ENCODE results near the gene ARFGEF2.

ARFGEF2 gene

DNA sequence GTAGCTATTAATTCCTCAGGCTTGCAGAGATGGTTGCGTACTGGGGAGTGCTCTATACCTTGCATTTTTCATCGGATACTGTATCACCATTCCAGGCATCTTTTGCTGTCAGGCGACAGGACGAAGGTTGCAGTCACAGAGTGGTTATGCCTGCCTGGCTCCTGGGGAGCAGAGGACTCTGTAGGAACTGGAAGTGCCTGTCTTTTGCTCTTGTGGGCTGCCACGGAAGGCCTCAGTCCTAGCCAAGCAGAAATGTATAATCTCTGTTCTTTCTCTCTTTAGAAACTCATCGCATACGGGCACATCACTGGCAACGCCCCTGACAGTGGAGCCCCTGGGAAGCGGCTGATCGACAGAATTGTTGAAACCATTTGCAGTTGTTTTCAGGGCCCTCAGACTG is 29.5 kb downstream of the ARFGEF2 start:
- H3K27ac ChIP-seq (ENCODE audit: insufficient read depth, low read depth, low read length, poor library complexity, severe bottlenecking): no peak overlapping the region
- peaks cover 10% of the 10 kb centered on the region for H3K36me3 ChIP-seq (ENCODE audit: control insufficient read depth, insufficient read depth, low read length)
- H3K9me3 ChIP-seq (ENCODE audit: control insufficient read depth, low read length): no peaks in the 10 kb centered on the region
- H3K27me3 ChIP-seq (ENCODE audit: control insufficient read depth, insufficient read depth, low read length, poor library complexity, severe bottlenecking): no peaks in the 10 kb centered on the region
- no peaks in the 10 kb centered on the region for H3K4me1 ChIP-seq (ENCODE audit: control insufficient read depth, insufficient read depth, low read length)
- 95 to 96% methylated on average over 10 of the region's 10 CpGs for WGBS, 2 experiments
- H3K4me3 ChIP-seq (ENCODE audit: insufficient read depth, low read depth, low read length): no peak overlapping the region

DNA sequence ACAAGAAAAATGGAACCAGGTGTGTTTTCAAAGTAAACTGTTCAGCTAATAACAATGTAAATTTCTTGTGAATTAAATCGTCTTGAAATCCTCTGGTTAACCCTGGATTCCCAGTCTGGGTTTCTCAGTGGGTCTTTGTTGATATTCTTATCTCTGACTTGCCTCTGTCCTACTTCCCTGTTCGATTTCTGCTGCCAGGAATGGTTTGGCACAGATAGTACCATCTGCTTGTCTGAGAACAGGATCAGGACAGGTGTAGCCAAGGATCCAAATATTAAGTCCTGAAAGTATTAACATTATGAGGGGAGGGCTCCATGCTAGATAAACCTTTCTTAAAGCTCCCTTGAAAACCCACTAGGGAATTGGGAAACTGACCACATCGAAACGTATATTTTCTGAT is 30.1 kb downstream of the ARFGEF2 start:
- Histone ChIP-seq H3K4me1 (ENCODE audit: control insufficient read depth, insufficient read depth, low read length) (no peaks in the 10 kb centered on the region), H3K36me3 (ENCODE audit: control insufficient read depth, insufficient read depth, low read length) (peaks cover 16% of the 10 kb centered on the region), H3K27ac (ENCODE audit: insufficient read depth, low read depth, low read length, poor library complexity, severe bottlenecking) (no peak overlapping the region), H3K4me3 (ENCODE audit: insufficient read depth, low read depth, low read length) (no peak overlapping the region), H3K27me3 (ENCODE audit: control insufficient read depth, insufficient read depth, low read length, poor library complexity, severe bottlenecking) (no peaks in the 10 kb centered on the region), H3K9me3 (ENCODE audit: control insufficient read depth, low read length) (no peaks in the 10 kb centered on the region)
- WGBS, 2 experiments: 96 to 99% methylated on average over 4 of the region's 4 CpGs

GRCh38 chr20:48952656-48953055 is 31.1 kb downstream of the ARFGEF2 start:
- no peaks in the 10 kb centered on the region for H3K27me3 ChIP-seq (ENCODE audit: control insufficient read depth, insufficient read depth, low read length, poor library complexity, severe bottlenecking)
- whole genome bisulfite sequencing, 2 experiments: 95 to 97% methylated on average over 6 of the region's 6 CpGs

GRCh38 chr20:48953653-48954052 is 32.1 kb downstream of the ARFGEF2 start:
- no peak overlapping the region for H3K4me3 ChIP-seq (ENCODE audit: insufficient read depth, low read depth, low read length)
- no peak overlapping the region for H3K27ac ChIP-seq (ENCODE audit: insufficient read depth, low read depth, low read length, poor library complexity, severe bottlenecking)
- no peaks in the 10 kb centered on the region for H3K4me1 ChIP-seq (ENCODE audit: control insufficient read depth, insufficient read depth, low read length)
- no peaks in the 10 kb centered on the region for H3K9me3 ChIP-seq (ENCODE audit: control insufficient read depth, low read length)
- H3K27me3 ChIP-seq (ENCODE audit: control insufficient read depth, insufficient read depth, low read length, poor library complexity, severe bottlenecking): no peaks in the 10 kb centered on the region
- WGBS, 2 experiments: 96% methylated on average over 6 of the region's 6 CpGs
- peaks cover 21% of the 10 kb centered on the region for H3K36me3 ChIP-seq (ENCODE audit: control insufficient read depth, insufficient read depth, low read length)

More at GRCh38 chr20:48952656-48953055, 31.1 kb downstream of the ARFGEF2 start:
- Histone ChIP-seq H3K27ac (ENCODE audit: insufficient read depth, low read depth, low read length, poor library complexity, severe bottlenecking) (no peak overlapping the region), H3K4me1 (ENCODE audit: control insufficient read depth, insufficient read depth, low read length) (no peaks in the 10 kb centered on the region), H3K4me3 (ENCODE audit: insufficient read depth, low read depth, low read length) (no peak overlapping the region), H3K36me3 (ENCODE audit: control insufficient read depth, insufficient read depth, low read length) (peaks cover 16% of the 10 kb centered on the region), H3K9me3 (ENCODE audit: control insufficient read depth, low read length) (no peaks in the 10 kb centered on the region)

GRCh38 chr20:48956052-48956451 is 34.5 kb downstream of the ARFGEF2 start:
- H3K4me3 ChIP-seq (ENCODE audit: insufficient read depth, low read depth, low read length): no peak overlapping the region
- H3K27me3 ChIP-seq (ENCODE audit: control insufficient read depth, insufficient read depth, low read length, poor library complexity, severe bottlenecking): no peaks in the 10 kb centered on the region
- no peaks in the 10 kb centered on the region for H3K9me3 ChIP-seq (ENCODE audit: control insufficient read depth, low read length)
- H3K36me3 ChIP-seq (ENCODE audit: control insufficient read depth, insufficient read depth, low read length): peaks cover 21% of the 10 kb centered on the region
- H3K27ac ChIP-seq (ENCODE audit: insufficient read depth, low read depth, low read length, poor library complexity, severe bottlenecking): no peak overlapping the region
- 88 to 97% methylated on average over 4 of the region's 4 CpGs for WGBS, 2 experiments
- no peaks in the 10 kb centered on the region for H3K4me1 ChIP-seq (ENCODE audit: control insufficient read depth, insufficient read depth, low read length)

DNA sequence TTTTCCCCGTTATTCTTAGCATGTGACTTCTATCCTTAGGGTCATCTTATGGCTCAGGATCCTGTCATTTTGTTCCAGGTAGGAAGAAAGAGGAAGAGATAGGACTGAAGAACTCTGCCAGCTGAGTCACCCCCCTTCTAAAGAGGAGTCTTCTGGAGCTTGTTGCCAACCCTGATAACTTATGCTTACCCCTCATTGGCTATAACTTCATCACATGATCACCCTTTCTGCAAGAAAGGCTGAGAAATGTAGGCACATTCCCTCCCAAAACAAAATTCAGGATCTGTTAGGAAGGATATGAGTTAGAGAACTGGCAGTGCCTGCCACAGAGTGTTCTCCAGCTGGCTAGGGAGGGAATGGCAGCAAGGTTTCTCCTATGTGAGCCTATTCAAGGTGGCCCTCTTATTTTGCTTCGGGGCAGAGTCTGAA is 35.6 kb downstream of the ARFGEF2 start:
- WGBS, 2 experiments: 92 to 100% methylated on average over 2 of the region's 2 CpGs
- Histone ChIP-seq H3K27ac (ENCODE audit: insufficient read depth, low read depth, low read length, poor library complexity, severe bottlenecking) (peak overlapping the region; percentile 8), H3K4me1 (ENCODE audit: control insufficient read depth, insufficient read depth, low read length) (no peaks in the 10 kb centered on the region), H3K27me3 (ENCODE audit: control insufficient read depth, insufficient read depth, low read length, poor library complexity, severe bottlenecking) (no peaks in the 10 kb centered on the region), H3K9me3 (ENCODE audit: control insufficient read depth, low read length) (no peaks in the 10 kb centered on the region), H3K4me3 (ENCODE audit: insufficient read depth, low read depth, low read length) (no peak overlapping the region), H3K36me3 (ENCODE audit: control insufficient read depth, insufficient read depth, low read length) (peaks cover 21% of the 10 kb centered on the region)

- H3K4me1 ChIP-seq (ENCODE audit: control insufficient read depth, insufficient read depth, low read length): no peaks in the 10 kb centered on the region
- no peaks in the 10 kb centered on the region for H3K9me3 ChIP-seq (ENCODE audit: control insufficient read depth, low read length)
- H3K4me3 ChIP-seq (ENCODE audit: insufficient read depth, low read depth, low read length): no peak overlapping the region
- H3K27ac ChIP-seq (ENCODE audit: insufficient read depth, low read depth, low read length, poor library complexity, severe bottlenecking): no peak overlapping the region
- peaks cover 21% of the 10 kb centered on the region for H3K36me3 ChIP-seq (ENCODE audit: control insufficient read depth, insufficient read depth, low read length)
- H3K27me3 ChIP-seq (ENCODE audit: control insufficient read depth, insufficient read depth, low read length, poor library complexity, severe bottlenecking): no peaks in the 10 kb centered on the region
- 88 to 98% methylated on average over 1 to 2 of the region's 2 CpGs for WGBS, 2 experiments
Measured at GRCh38 chr20:48957533-48957932, 36.0 kb downstream of the ARFGEF2 start.

- H3K27ac ChIP-seq (ENCODE audit: insufficient read depth, low read depth, low read length, poor library complexity, severe bottlenecking): no peak overlapping the region
- no peaks in the 10 kb centered on the region for H3K9me3 ChIP-seq (ENCODE audit: control insufficient read depth, low read length)
- no peaks in the 10 kb centered on the region for H3K27me3 ChIP-seq (ENCODE audit: control insufficient read depth, insufficient read depth, low read length, poor library complexity, severe bottlenecking)
- H3K4me3 ChIP-seq (ENCODE audit: insufficient read depth, low read depth, low read length): no peak overlapping the region
- WGBS, 2 experiments: 88 to 94% methylated on average over 2 of the region's 2 CpGs
- peaks cover 16% of the 10 kb centered on the region for H3K36me3 ChIP-seq (ENCODE audit: control insufficient read depth, insufficient read depth, low read length)
- H3K4me1 ChIP-seq (ENCODE audit: control insufficient read depth, insufficient read depth, low read length): no peaks in the 10 kb centered on the region
Measured at GRCh38 chr20:48958743-48959142, 37.2 kb downstream of the ARFGEF2 start.

- Histone ChIP-seq H3K36me3 (ENCODE audit: control insufficient read depth, insufficient read depth, low read length) (peaks cover 11% of the 10 kb centered on the region), H3K4me3 (ENCODE audit: insufficient read depth, low read depth, low read length) (no peak overlapping the region), H3K27ac (ENCODE audit: insufficient read depth, low read depth, low read length, poor library complexity, severe bottlenecking) (no peak overlapping the region), H3K9me3 (ENCODE audit: control insufficient read depth, low read length) (no peaks in the 10 kb centered on the region), H3K27me3 (ENCODE audit: control insufficient read depth, insufficient read depth, low read length, poor library complexity, severe bottlenecking) (no peaks in the 10 kb centered on the region), H3K4me1 (ENCODE audit: control insufficient read depth, insufficient read depth, low read length) (no peaks in the 10 kb centered on the region)
- 89 to 95% methylated on average over 7 to 8 of the region's 9 CpGs for WGBS, 2 experiments
Measured at GRCh38 chr20:48959899-48960550, 38.5 kb downstream of the ARFGEF2 start.

DNA sequence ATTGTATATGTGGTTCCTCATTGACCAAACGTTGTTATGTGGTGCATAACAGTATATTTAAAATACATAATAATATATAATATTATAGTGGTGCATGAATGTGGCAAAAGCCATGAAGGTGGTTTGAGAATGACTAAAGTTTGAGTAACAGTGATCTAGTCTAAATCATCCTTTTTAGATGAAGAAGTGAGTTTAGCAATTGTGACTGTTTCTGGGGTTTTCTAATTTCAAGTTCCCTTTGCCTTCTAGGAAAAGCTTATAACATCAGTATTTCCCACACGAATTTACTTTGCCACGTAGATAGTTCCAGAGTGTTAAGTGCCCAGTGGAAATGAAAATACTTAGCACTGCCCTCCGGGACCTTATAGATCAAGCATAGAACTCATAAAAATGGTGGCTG is 40.9 kb downstream of the ARFGEF2 start:
- Histone ChIP-seq H3K9me3 (ENCODE audit: control insufficient read depth, low read length) (no peaks in the 10 kb centered on the region), H3K4me3 (ENCODE audit: insufficient read depth, low read depth, low read length) (no peak overlapping the region), H3K36me3 (ENCODE audit: control insufficient read depth, insufficient read depth, low read length) (peaks cover 10% of the 10 kb centered on the region), H3K4me1 (ENCODE audit: control insufficient read depth, insufficient read depth, low read length) (no peaks in the 10 kb centered on the region), H3K27ac (ENCODE audit: insufficient read depth, low read depth, low read length, poor library complexity, severe bottlenecking) (no peak overlapping the region), H3K27me3 (ENCODE audit: control insufficient read depth, insufficient read depth, low read length, poor library complexity, severe bottlenecking) (no peaks in the 10 kb centered on the region)
- 96 to 100% methylated on average over 3 of the region's 4 CpGs for WGBS, 2 experiments
